ENCODE measurements around the gene POFUT2.
"Not testable (repeated sequence)": the region's sequence is repeated elsewhere in the genome, so short reads cannot be mapped to it uniquely, and the experiment has no call there.

Gene POFUT2

DNA sequence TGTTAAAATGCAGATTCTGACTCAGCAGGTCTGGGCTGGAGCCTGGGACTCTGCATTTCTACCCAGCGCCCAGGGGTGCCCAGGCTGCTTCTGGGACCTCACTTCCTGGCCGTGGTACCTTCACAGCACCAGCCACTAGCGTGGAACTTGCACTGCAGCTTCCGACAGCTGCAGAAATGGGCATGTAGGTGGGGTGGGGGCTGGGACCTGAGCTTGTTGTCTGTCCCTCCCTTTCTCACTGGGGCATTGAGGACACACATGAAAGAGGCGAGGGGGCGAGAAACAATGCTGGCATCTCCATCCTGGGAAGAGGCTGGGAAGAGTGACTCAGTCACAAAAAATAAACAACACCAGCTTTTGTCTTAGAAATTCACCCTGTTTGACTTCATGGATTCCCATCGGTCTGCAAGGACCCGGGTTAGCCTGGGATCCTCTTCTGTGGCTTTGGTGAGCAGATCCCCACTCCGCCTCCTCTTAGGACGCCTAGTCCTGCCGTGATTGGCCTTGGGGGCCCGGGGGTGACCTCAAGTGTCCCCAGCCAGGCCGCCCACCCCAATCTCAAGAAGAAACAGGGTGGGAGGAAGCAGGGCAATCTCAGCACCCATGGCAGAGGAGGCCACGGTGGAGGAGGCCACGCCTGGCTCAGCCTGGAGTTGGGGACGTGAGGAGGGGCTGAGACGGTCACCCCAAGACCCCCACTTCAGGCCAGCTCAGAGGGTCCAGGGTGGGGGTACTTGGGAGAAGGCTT lies 29.9 kb upstream of the POFUT2 start:
- no peak for DNase-seq (ENCODE audit: low read depth)
- TF ChIP-seq, protein P1, sequence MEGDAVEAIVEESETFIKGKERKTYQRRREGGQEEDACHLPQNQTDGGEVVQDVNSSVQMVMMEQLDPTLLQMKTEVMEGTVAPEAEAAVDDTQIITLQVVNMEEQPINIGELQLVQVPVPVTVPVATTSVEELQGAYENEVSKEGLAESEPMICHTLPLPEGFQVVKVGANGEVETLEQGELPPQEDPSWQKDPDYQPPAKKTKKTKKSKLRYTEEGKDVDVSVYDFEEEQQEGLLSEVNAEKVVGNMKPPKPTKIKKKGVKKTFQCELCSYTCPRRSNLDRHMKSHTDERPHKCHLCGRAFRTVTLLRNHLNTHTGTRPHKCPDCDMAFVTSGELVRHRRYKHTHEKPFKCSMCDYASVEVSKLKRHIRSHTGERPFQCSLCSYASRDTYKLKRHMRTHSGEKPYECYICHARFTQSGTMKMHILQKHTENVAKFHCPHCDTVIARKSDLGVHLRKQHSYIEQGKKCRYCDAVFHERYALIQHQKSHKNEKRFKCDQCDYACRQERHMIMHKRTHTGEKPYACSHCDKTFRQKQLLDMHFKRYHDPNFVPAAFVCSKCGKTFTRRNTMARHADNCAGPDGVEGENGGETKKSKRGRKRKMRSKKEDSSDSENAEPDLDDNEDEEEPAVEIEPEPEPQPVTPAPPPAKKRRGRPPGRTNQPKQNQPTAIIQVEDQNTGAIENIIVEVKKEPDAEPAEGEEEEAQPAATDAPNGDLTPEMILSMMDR (IDR thresholded peaks at IDR 0.05; ENCODE audit: control insufficient read depth, insufficient read depth, low read depth, low read length, missing control alignments) = no peak
- no peak overlapping the region for H3K4me3 ChIP-seq (ENCODE audit: control insufficient read depth, low read depth, low read length)

DNA sequence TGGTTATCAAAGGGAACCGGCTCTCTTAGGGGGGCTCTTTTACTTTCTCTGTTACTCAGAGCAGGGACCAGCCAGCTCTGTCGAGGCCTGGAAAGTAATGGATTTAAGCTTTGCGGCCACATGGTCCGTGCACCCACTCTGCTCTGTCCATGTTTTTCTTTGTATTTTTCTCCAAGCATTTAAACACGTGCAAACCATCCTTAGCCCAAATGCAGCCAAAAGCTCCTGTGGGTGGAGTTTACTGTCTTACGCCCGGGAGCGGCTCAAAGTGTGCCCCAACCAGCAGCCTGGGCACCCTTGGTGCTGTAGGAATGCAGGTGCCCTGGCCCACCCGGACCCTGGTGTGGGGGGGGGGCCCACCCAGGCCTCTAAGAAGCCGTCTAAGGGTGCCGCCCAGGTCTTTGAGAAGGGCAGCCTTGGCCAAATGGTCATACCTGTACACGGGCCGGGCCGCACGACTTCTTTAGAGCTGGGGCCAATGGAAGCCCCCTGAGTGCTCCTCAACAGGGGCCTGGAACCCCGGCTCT lies 29.2 kb upstream of the POFUT2 start:
- TF ChIP-seq, protein P1 (IDR thresholded peaks at IDR 0.05; ENCODE audit: control insufficient read depth, insufficient read depth, low read depth, low read length, missing control alignments) = no peak
- no peak for DNase-seq (ENCODE audit: low read depth)
- H3K4me3 ChIP-seq (ENCODE audit: control insufficient read depth, low read depth, low read length) = no peak overlapping the region

DNA sequence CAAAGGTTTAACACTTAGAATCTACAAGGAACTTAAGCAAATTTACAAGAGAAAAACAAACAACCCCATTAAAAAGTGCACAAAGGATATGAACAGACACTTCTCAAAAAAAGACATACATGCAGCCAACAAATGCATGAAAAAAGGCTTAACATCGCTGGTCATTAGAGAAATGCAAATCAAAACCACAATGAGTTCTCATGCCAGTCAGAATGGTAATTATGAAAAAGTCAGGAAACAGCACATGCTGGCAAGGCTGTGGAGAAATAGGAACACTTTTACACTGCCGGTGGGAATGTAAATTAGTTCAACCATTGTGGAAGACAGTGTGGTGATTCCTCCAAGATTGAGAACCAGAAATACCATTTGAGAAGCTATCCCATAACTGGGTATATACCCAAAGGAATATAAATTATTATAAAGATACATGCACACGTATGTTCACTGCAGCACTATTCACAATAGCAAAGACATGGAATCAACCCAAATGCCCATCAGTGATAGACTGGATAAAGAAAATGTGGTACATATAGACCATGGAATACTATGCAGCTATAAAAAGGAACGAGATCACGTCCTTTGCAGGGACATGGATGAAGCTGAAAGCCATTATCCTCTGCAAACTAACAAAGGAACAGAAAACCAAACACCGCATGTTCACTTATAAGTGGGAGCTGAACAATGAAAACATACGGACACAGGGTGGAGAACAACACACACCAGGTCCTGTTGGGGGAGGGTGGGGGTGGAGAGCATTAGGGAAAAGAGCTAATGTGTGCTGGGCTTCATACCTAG lies 28.2 kb upstream of the POFUT2 start:
- DNase-seq (ENCODE audit: low read depth); H3K4me3 ChIP-seq (ENCODE audit: control insufficient read depth, low read depth, low read length): not testable (repeated sequence)

DNA sequence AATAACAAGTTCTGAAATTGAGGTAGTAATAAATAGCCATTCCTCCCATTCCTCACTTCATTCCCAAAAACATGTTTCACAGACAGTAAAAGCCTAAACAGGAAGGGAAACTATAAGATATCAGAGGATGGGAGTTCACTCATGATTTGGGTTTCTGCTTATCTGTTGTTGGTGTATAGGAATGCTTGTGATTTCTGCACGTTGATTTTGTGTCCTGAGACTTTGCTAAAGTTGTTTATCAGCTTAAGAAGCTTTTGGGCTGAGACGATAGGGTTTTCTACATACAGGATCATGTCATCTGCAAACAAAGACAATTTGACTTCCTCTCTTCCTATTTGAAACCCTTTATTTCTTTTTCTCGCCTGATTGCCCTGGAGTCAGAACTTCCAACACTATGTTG lies 26.0 kb upstream of the POFUT2 start:
- no peak overlapping the region for H3K4me3 ChIP-seq (ENCODE audit: control insufficient read depth, low read depth, low read length)
- DNase-seq (ENCODE audit: low read depth) = no peak
- TF ChIP-seq, protein P1 (IDR thresholded peaks at IDR 0.05; ENCODE audit: control insufficient read depth, insufficient read depth, low read depth, low read length, missing control alignments) = no peak

DNA sequence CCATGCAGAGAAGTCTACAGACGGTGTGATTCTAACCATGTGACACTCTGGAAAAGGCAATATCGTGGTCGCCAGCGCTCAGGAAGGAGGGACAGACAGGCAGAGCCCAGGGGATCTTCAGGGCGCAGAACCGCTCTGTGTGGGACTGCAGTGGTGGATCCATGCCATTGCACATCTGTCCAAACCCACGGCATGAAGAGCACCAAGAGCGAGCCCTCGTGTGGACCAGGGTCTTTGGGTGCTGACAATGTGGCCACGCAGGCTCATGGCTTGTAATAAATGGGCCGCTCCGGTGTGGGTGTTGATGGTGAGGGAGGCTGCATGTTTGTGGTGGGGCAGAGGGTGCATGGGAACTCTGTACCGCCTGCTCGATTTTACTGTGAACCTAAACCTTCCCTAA lies 25.3 kb upstream of the POFUT2 start:
- no peak overlapping the region for H3K4me3 ChIP-seq (ENCODE audit: control insufficient read depth, low read depth, low read length)
- DNase-seq (ENCODE audit: low read depth) = no peak
- TF ChIP-seq, protein P1 (IDR thresholded peaks at IDR 0.05; ENCODE audit: control insufficient read depth, insufficient read depth, low read depth, low read length, missing control alignments) = no peak

DNA sequence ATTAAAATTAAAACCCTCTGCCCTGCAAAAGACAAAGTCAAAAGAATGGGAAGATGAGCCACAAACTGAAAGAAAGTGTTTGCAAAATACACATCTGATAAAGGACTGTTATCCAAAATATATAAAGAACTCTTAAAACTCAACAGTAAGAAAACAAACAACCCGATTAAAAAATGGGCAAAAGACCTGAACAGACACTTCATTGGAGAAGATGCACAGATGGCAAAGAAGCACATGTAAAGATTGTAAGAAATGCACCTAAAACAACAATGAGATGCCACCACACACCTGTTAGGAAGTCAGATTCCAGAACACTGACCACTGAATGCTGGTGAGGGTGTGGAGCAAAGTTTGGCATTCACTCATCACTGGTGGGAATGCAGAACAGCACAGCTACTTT lies 24.6 kb upstream of the POFUT2 start:
- H3K4me3 ChIP-seq (ENCODE audit: control insufficient read depth, low read depth, low read length) = no peak overlapping the region
- no peak for DNase-seq (ENCODE audit: low read depth)
- TF ChIP-seq, protein P1 (IDR thresholded peaks at IDR 0.05; ENCODE audit: control insufficient read depth, insufficient read depth, low read depth, low read length, missing control alignments) = no peak

DNA sequence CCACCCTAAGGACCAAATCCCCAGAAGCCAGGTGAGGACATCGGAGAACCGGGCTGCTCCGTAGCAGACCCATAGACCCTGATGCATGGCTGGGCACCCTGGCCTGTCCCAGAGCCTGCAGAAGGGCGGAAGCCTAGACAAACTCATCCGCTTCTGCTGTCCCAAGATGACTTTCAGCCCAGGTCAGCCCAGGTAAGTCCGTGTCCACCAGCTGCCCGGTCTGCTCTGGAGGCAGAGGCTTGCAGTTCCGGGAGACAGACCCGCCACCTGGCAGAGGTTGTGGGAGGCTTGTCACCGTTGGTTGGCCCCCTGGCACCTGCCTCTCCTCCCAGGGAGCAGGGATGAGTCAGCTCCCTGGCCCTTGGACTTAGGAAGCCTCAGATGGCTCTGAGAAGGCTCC lies 22.8 kb upstream of the POFUT2 start:
- TF ChIP-seq, protein P1 (IDR thresholded peaks at IDR 0.05; ENCODE audit: control insufficient read depth, insufficient read depth, low read depth, low read length, missing control alignments) = no peak
- no peak for DNase-seq (ENCODE audit: low read depth)
- H3K4me3 ChIP-seq (ENCODE audit: control insufficient read depth, low read depth, low read length) = no peak overlapping the region
